GM12891 (cell line): ENCODE data around the gene MAN2A2.

Source experiments
- POLR2A ChIP-seq: IDR thresholded peaks from 2 replicates; pipeline ENCODE4 v1.6.1; 2011; ENCODE audit warnings: low read depth, low read length, control low read depth
- POLR2AphosphoS5 ChIP-seq: IDR thresholded peaks from 2 replicates; pipeline ENCODE4 v1.6.1; 2011; ENCODE audit warnings: low read depth, low read length, control low read depth
- POU2F2 ChIP-seq: IDR thresholded peaks from 2 replicates; pipeline ENCODE4 v1.6.1; 2011; ENCODE audit warnings: low read depth, mild to moderate bottlenecking, control low read depth, low read length, moderate library complexity
- TAF1 ChIP-seq: IDR thresholded peaks from 2 replicates; pipeline ENCODE4 v1.6.1; 2011; ENCODE audit warnings: low read depth, low read length, control low read depth

- TF ChIP-seq POLR2A: no peak
- TF ChIP-seq POLR2AphosphoS5: no peak
- TF ChIP-seq TAF1: no peak
- no peak for TF ChIP-seq POU2F2
Measured at GRCh38 chr15:90948506-90948905, 45.4 kb downstream of the MAN2A2 start.
